ENCODE results near the gene ULK2.

ULK2 gene

DNA sequence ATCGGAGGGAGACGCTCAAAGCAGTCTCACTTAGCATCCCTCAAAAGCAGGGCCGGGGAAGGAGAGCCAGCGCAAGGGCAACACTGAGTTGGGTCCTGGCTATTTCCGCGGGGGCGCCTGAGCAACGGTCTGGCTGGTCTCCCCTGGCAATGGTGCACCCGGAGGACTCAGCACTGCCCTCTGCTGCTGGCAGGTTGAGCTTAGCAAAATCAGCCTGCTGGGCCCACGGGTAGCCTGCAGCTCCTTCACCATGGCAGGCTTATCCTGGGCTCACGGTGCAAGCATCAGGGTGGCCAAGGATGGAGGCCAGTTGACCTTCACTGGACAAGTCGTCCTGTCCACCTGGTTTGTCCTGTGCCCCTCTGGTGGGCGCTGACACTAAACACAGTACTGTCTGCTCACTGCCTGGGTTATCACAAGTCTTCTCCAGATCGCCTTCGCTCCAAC lies 105.2 kb downstream of the ULK2 start:
- H3K4me2 ChIP-seq (ENCODE audit: low read length) = peak overlapping the region; percentile 60
- H3K36me3 ChIP-seq (replicated peaks; ENCODE audit: low read depth, low read length) = no peaks in the 10 kb centered on the region
- TF ChIP-seq EZH2phosphoT487 (IDR thresholded peaks at IDR 0.05; ENCODE audit: low read depth) = no peak
- TF ChIP-seq, protein P1, sequence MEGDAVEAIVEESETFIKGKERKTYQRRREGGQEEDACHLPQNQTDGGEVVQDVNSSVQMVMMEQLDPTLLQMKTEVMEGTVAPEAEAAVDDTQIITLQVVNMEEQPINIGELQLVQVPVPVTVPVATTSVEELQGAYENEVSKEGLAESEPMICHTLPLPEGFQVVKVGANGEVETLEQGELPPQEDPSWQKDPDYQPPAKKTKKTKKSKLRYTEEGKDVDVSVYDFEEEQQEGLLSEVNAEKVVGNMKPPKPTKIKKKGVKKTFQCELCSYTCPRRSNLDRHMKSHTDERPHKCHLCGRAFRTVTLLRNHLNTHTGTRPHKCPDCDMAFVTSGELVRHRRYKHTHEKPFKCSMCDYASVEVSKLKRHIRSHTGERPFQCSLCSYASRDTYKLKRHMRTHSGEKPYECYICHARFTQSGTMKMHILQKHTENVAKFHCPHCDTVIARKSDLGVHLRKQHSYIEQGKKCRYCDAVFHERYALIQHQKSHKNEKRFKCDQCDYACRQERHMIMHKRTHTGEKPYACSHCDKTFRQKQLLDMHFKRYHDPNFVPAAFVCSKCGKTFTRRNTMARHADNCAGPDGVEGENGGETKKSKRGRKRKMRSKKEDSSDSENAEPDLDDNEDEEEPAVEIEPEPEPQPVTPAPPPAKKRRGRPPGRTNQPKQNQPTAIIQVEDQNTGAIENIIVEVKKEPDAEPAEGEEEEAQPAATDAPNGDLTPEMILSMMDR (IDR thresholded peaks at IDR 0.05; ENCODE audit: low read depth, low read length) = peak; percentile 48
- peaks cover 4% of the 10 kb centered on the region; the same call in 1 of the 2 replicates for H3K4me1 ChIP-seq (ENCODE audit: low read length)
- H3K27ac ChIP-seq (ENCODE audit: low read length) = no peak overlapping the region
- H3K9ac ChIP-seq (ENCODE audit: low read length) = peak overlapping the region; percentile 35; the same call in 1 of the 2 replicates
- peak overlapping the region; percentile 77; the same call in 1 of the 2 replicates for H2AFZ ChIP-seq (ENCODE audit: low read depth, low read length)
- H3K27me3 ChIP-seq (ENCODE audit: low read depth, low read length) = no peaks in the 10 kb centered on the region
- no peaks in the 10 kb centered on the region for H4K20me1 ChIP-seq (ENCODE audit: insufficient read depth, low read length)
- no peaks in the 10 kb centered on the region for H3K9me3 ChIP-seq (ENCODE audit: insufficient read depth, low read length)
- H3K4me3 ChIP-seq (ENCODE audit: low read length) = peak overlapping the region; percentile 50; the same call in 1 of the 2 replicates
- H3K79me2 ChIP-seq (ENCODE audit: low read length) = no peaks in the 10 kb centered on the region

- TF ChIP-seq, protein P1 (IDR thresholded peaks at IDR 0.05; ENCODE audit: low read depth, low read length) = no peak
- TF ChIP-seq EZH2phosphoT487 (IDR thresholded peaks at IDR 0.05; ENCODE audit: low read depth) = no peak
- no peaks in the 10 kb centered on the region for H3K27me3 ChIP-seq (ENCODE audit: low read depth, low read length)
- H3K4me1 ChIP-seq (ENCODE audit: low read length) = peaks cover 20% of the 10 kb centered on the region
- no peak overlapping the region for H3K4me2 ChIP-seq (ENCODE audit: low read length)
- no peak overlapping the region for H2AFZ ChIP-seq (ENCODE audit: low read depth, low read length)
- no peaks in the 10 kb centered on the region for H3K36me3 ChIP-seq (replicated peaks; ENCODE audit: low read depth, low read length)
- no peaks in the 10 kb centered on the region for H3K79me2 ChIP-seq (ENCODE audit: low read length)
- H3K9me3 ChIP-seq (ENCODE audit: insufficient read depth, low read length) = no peaks in the 10 kb centered on the region
- H3K4me3 ChIP-seq (ENCODE audit: low read length) = no peak overlapping the region
- no peak overlapping the region for H3K27ac ChIP-seq (ENCODE audit: low read length)
- H3K9ac ChIP-seq (ENCODE audit: low read length) = no peak overlapping the region
- H4K20me1 ChIP-seq (ENCODE audit: insufficient read depth, low read length) = no peaks in the 10 kb centered on the region
Observed at GRCh38 chr17:19760746-19761145, 107.0 kb downstream of the ULK2 start.

- no peaks in the 10 kb centered on the region for H4K20me1 ChIP-seq (ENCODE audit: insufficient read depth, low read length)
- TF ChIP-seq, protein P1 (IDR thresholded peaks at IDR 0.05; ENCODE audit: low read depth, low read length) = no peak
- no peak for TF ChIP-seq EZH2phosphoT487 (IDR thresholded peaks at IDR 0.05; ENCODE audit: low read depth)
- H3K27me3 ChIP-seq (ENCODE audit: low read depth, low read length) = no peaks in the 10 kb centered on the region
- no peaks in the 10 kb centered on the region for H3K36me3 ChIP-seq (replicated peaks; ENCODE audit: low read depth, low read length)
- no peaks in the 10 kb centered on the region for H3K79me2 ChIP-seq (ENCODE audit: low read length)
- H3K9ac ChIP-seq (ENCODE audit: low read length) = no peak overlapping the region
- H3K4me1 ChIP-seq (ENCODE audit: low read length) = peaks cover 29% of the 10 kb centered on the region
- no peak overlapping the region for H3K27ac ChIP-seq (ENCODE audit: low read length)
- no peak overlapping the region for H3K4me3 ChIP-seq (ENCODE audit: low read length)
- H3K4me2 ChIP-seq (ENCODE audit: low read length) = no peak overlapping the region
- no peaks in the 10 kb centered on the region for H3K9me3 ChIP-seq (ENCODE audit: insufficient read depth, low read length)
- no peak overlapping the region for H2AFZ ChIP-seq (ENCODE audit: low read depth, low read length)
Observed at GRCh38 chr17:19759568-19760549, 107.9 kb downstream of the ULK2 start.

- no peaks in the 10 kb centered on the region for H3K79me2 ChIP-seq (ENCODE audit: low read length)
- H3K27ac ChIP-seq (ENCODE audit: low read length) = no peak overlapping the region
- no peaks in the 10 kb centered on the region for H3K9me3 ChIP-seq (ENCODE audit: insufficient read depth, low read length)
- no peaks in the 10 kb centered on the region for H3K27me3 ChIP-seq (ENCODE audit: low read depth, low read length)
- H3K9ac ChIP-seq (ENCODE audit: low read length) = no peak overlapping the region
- TF ChIP-seq EZH2phosphoT487 (IDR thresholded peaks at IDR 0.05; ENCODE audit: low read depth) = no peak
- TF ChIP-seq, protein P1 (IDR thresholded peaks at IDR 0.05; ENCODE audit: low read depth, low read length) = no peak
- no peak overlapping the region for H3K4me2 ChIP-seq (ENCODE audit: low read length)
- no peak overlapping the region for H3K4me3 ChIP-seq (ENCODE audit: low read length)
- H4K20me1 ChIP-seq (ENCODE audit: insufficient read depth, low read length) = no peaks in the 10 kb centered on the region
- H3K36me3 ChIP-seq (replicated peaks; ENCODE audit: low read depth, low read length) = no peaks in the 10 kb centered on the region
- no peak overlapping the region for H2AFZ ChIP-seq (ENCODE audit: low read depth, low read length)
- peaks cover 45% of the 10 kb centered on the region for H3K4me1 ChIP-seq (ENCODE audit: low read length)
Observed at GRCh38 chr17:19757536-19758180, 110.1 kb downstream of the ULK2 start.

Data from OCI-LY3 (cell line).